DND-41 (cell line): ENCODE data around the gene HOXD9.

Source experiments
- EZH2 ChIP-seq: IDR thresholded peaks from 3 replicates; pipeline ENCODE4 v1.6.1; 2012; ENCODE audit warnings: borderline replicate concordance, low read depth, mild to moderate bottlenecking, moderate library complexity, low read length, inconsistent platforms; ENCODE audit not compliant: severe bottlenecking
- TF ChIP-seq, protein P1 (sequence below): IDR thresholded peaks from 2 replicates; pipeline ENCODE4 v1.5.1; 2012; ENCODE audit warnings: borderline replicate concordance, low read length, moderate library complexity, mild to moderate bottlenecking; ENCODE audit not compliant: poor library complexity, severe bottlenecking; ENCODE audit errors: extremely low read depth

DNA sequence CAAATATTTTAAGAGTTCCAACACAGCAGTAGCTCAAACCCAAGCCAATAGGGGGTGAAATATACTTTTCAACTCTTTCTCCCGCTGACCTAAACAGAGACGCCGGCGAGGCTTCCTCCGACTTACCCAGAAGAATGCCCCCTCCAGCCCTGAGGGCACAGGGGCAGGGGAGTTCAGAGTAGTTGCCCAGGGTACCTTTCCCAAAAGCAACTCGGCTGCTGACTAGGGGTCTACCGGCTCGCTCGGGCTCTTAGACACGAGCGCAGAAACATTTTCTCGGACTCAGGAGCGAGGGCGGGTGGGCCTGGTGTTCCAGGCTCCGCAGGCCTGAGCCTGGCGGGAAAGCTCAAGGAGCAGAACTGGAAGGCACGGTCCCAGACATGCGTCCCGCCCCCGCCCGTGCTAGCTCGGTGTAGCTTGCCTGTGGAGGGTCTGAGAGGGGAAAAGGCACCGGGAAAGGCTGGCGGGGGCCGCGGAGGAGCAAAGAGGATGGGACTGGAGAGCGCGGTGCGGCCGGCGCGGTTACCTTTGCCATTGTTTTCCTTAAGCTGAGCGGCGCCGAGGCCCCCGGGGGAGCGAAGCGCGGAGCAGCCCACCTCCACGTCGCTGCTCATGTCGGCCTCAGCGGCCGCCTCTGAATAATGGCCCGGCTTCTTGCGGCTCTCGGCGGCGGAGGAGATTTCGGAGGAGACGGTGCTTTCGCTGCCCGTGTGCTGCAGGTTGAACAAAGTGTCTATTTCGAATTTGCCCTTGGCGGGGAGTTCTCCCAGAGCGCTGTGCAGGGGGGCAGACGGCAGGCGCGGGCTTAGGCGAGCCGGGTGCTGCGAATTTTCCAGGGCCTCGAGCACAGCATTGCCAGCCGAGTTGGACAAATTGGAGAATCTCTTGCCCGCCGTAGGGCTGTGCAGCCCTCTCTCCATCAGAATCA lies 39.4 kb upstream of the HOXD9 start:
- TF ChIP-seq, protein P1, sequence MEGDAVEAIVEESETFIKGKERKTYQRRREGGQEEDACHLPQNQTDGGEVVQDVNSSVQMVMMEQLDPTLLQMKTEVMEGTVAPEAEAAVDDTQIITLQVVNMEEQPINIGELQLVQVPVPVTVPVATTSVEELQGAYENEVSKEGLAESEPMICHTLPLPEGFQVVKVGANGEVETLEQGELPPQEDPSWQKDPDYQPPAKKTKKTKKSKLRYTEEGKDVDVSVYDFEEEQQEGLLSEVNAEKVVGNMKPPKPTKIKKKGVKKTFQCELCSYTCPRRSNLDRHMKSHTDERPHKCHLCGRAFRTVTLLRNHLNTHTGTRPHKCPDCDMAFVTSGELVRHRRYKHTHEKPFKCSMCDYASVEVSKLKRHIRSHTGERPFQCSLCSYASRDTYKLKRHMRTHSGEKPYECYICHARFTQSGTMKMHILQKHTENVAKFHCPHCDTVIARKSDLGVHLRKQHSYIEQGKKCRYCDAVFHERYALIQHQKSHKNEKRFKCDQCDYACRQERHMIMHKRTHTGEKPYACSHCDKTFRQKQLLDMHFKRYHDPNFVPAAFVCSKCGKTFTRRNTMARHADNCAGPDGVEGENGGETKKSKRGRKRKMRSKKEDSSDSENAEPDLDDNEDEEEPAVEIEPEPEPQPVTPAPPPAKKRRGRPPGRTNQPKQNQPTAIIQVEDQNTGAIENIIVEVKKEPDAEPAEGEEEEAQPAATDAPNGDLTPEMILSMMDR = no peak
- no peak for TF ChIP-seq EZH2
